Spleen (tissue), 7 donors: ENCODE data around the gene SLC29A3.

Source experiments
- POLR2A ChIP-seq, 3 donors: fragments of 450-650 bp; IDR thresholded peaks; one replicate each; pipeline ENCODE4 v1.5.1; 2017; ENCODE audit warnings: antibody characterized with exemption in 3 of 3, mild to moderate bottlenecking in 1 of 3
- POLR2AphosphoS5 ChIP-seq, 3 donors: sonication (generic); formaldehyde crosslinking; IDR thresholded peaks; one replicate each; pipeline ENCODE4 v1.5.1; 2017; ENCODE audit warnings: antibody characterized with exemption in 3 of 3
- TF ChIP-seq, protein P1 (sequence below), 11 experiments: fragments of 200-600 bp in 7 of 11; fragments of 450-650 bp in 4 of 11; sonication (generic) in 4 of 11; IDR thresholded peaks in 8 of 11; conservative IDR thresholded peaks in 3 of 11; 1 replicate in 7 of 11; 2 replicates in 4 of 11; pipeline versions ENCODE4 v1.4.0 to v1.8.0; 2016 to 2021; ENCODE audit warnings: antibody characterized with exemption in 11 of 11, inconsistent platforms in 4 of 11, mild to moderate bottlenecking in 1 of 11
- donor health status: DM: no; HTN: no; CAD: no; lungs with moderate emphysema.
- donor health status: DM: no; HTN: no; CAD: no.
- donor health status: DM: no; HTN: no; CAD: no.

GRCh38 chr10:71325267-71325666, 6.2 kb downstream of the SLC29A3 start:
- TF ChIP-seq, protein P1, sequence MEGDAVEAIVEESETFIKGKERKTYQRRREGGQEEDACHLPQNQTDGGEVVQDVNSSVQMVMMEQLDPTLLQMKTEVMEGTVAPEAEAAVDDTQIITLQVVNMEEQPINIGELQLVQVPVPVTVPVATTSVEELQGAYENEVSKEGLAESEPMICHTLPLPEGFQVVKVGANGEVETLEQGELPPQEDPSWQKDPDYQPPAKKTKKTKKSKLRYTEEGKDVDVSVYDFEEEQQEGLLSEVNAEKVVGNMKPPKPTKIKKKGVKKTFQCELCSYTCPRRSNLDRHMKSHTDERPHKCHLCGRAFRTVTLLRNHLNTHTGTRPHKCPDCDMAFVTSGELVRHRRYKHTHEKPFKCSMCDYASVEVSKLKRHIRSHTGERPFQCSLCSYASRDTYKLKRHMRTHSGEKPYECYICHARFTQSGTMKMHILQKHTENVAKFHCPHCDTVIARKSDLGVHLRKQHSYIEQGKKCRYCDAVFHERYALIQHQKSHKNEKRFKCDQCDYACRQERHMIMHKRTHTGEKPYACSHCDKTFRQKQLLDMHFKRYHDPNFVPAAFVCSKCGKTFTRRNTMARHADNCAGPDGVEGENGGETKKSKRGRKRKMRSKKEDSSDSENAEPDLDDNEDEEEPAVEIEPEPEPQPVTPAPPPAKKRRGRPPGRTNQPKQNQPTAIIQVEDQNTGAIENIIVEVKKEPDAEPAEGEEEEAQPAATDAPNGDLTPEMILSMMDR (IDR thresholded peaks at IDR 0.05 in 8 of 11, conservative IDR thresholded peaks at IDR 0.05 in 3 of 11), result no peak
- no peak for TF ChIP-seq POLR2A (IDR thresholded peaks at IDR 0.05)
- no peak for TF ChIP-seq POLR2AphosphoS5 (IDR thresholded peaks at IDR 0.05)
